DND-41 (cell line): ENCODE measurements around the gene DHRSX.

ENCODE experiments used
- ATAC-seq: fragments of 200-7000 bp; cut with Tn5 transposase; 3 replicates; pipeline ENCODE4 v1.9.1; 2021; ENCODE audit warnings: low read depth; ENCODE audit not compliant: insufficient read depth
- DNase-seq: peaks from one replicate; pipeline ENCODE4 v3.0.0-alpha.2; 2020
- H2AFZ ChIP-seq: 2 replicates; pipeline ENCODE4 v1.6.0; 2012; ENCODE audit warnings: low read depth, low read length
- H3K27ac ChIP-seq: 2 replicates; pipeline ENCODE4 v1.5.1; 2012; ENCODE audit warnings: low read length, inconsistent platforms
- H3K27me3 ChIP-seq: fragments of 200-600 bp; sonication (generic); 2 replicates; pipeline ENCODE4 v1.6.0; 2012; ENCODE audit warnings: low read length, mild to moderate bottlenecking, inconsistent platforms; ENCODE audit not compliant: insufficient read depth, poor library complexity
- H3K36me3 ChIP-seq: 2 replicates; pipeline ENCODE4 v1.5.1; 2012; ENCODE audit warnings: low read length, inconsistent platforms; ENCODE audit not compliant: insufficient read depth
- H3K4me1 ChIP-seq: 2 replicates; pipeline ENCODE4 v1.5.1; 2012; ENCODE audit warnings: mild to moderate bottlenecking, low read length; ENCODE audit not compliant: insufficient read depth
- H3K4me2 ChIP-seq: 2 replicates; pipeline ENCODE4 v1.6.0; 2012; ENCODE audit warnings: mild to moderate bottlenecking, moderate library complexity, low read length, inconsistent platforms; ENCODE audit not compliant: insufficient read depth
- H3K4me3 ChIP-seq, 2 experiments: fragments of 200-600 bp in 1 of 2; shearing (Covaris generic) in 1 of 2; 2 replicates each; pipeline ENCODE4 v1.5.1; 2012 to 2016; ENCODE audit warnings: inconsistent platforms in 2 of 2, low read length in 2 of 2, mild to moderate bottlenecking in 2 of 2, low read depth in 1 of 2, moderate library complexity in 1 of 2
- H3K79me2 ChIP-seq: 2 replicates; pipeline ENCODE4 v1.6.0; 2012; ENCODE audit warnings: low read length, inconsistent platforms; ENCODE audit not compliant: insufficient read depth
- H3K9ac ChIP-seq: 2 replicates; pipeline ENCODE4 v1.6.0; 2012; ENCODE audit warnings: low read depth, mild to moderate bottlenecking, inconsistent platforms, low read length, moderate library complexity
- H3K9me3 ChIP-seq: 2 replicates; pipeline ENCODE4 v1.5.1; 2012; ENCODE audit warnings: low read length, moderate library complexity, mild to moderate bottlenecking, inconsistent platforms; ENCODE audit not compliant: insufficient read depth, severe bottlenecking
- H4K20me1 ChIP-seq: 2 replicates; pipeline ENCODE4 v1.6.0; 2012; ENCODE audit warnings: low read length; ENCODE audit not compliant: insufficient read depth
- EZH2 ChIP-seq: IDR thresholded peaks from 3 replicates; pipeline ENCODE4 v1.6.1; 2012; ENCODE audit warnings: borderline replicate concordance, low read depth, mild to moderate bottlenecking, moderate library complexity, low read length, inconsistent platforms; ENCODE audit not compliant: severe bottlenecking
- TF ChIP-seq, protein P1 (sequence below): IDR thresholded peaks from 2 replicates; pipeline ENCODE4 v1.5.1; 2012; ENCODE audit warnings: borderline replicate concordance, low read length, moderate library complexity, mild to moderate bottlenecking; ENCODE audit not compliant: poor library complexity, severe bottlenecking; ENCODE audit errors: extremely low read depth

DHRSX gene

DNA sequence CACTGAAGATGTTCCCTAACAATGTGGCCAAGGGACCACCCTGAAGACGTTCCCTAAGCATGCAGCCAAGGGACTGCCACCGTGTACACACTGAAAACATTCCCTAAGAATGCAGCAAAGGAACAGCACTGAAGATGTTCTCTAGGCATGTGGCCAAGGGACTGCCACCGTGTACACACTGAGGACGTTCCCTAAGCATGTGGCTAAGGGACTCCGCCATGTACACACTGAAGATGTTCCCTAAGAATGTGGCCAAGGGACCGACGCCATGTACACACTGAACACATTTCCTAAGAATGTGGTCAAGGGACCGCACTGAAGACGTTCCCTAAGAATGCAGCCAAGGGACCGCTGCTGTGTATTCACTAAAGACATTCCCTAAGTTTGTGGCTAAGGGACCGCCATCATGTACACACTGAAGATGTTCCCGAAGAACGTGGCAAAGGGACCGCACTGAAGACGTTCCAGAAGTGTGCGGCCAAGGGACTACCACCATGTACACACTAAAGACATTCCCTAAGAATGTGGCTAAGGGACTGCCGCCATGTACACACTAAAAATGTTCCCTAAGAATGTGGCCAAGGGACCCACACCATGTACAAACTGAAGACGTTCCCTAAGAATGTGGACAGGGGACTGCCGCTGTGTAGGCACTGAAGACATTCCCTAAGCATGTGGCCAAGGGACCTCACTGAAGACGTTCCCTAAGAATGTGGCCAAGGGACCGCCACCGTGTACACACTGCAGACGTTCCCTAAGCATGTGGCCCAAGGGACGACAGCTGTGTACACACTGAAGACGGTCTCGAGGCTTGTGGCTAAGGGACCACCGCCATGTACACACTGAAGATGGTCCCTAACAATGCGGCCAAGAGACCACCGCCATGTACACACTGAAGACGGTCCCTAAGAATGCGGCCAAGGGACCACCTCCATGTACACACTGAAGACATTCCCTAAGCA is 54.8 kb downstream of the DHRSX start:
- H3K27ac ChIP-seq: no peak overlapping the region
- ATAC-seq: no peak
- no peaks in the 10 kb centered on the region for H3K9me3 ChIP-seq
- no peaks in the 10 kb centered on the region for H3K4me1 ChIP-seq
- H3K27me3 ChIP-seq: no peaks in the 10 kb centered on the region
- H3K36me3 ChIP-seq: peaks cover 8% of the 10 kb centered on the region; the same call in 1 of the 2 replicates
- H3K9ac ChIP-seq: no peak overlapping the region
- no peak overlapping the region for H3K4me2 ChIP-seq
- H3K79me2 ChIP-seq: peaks cover 23% of the 10 kb centered on the region
- TF ChIP-seq EZH2: no peak
- TF ChIP-seq, protein P1, sequence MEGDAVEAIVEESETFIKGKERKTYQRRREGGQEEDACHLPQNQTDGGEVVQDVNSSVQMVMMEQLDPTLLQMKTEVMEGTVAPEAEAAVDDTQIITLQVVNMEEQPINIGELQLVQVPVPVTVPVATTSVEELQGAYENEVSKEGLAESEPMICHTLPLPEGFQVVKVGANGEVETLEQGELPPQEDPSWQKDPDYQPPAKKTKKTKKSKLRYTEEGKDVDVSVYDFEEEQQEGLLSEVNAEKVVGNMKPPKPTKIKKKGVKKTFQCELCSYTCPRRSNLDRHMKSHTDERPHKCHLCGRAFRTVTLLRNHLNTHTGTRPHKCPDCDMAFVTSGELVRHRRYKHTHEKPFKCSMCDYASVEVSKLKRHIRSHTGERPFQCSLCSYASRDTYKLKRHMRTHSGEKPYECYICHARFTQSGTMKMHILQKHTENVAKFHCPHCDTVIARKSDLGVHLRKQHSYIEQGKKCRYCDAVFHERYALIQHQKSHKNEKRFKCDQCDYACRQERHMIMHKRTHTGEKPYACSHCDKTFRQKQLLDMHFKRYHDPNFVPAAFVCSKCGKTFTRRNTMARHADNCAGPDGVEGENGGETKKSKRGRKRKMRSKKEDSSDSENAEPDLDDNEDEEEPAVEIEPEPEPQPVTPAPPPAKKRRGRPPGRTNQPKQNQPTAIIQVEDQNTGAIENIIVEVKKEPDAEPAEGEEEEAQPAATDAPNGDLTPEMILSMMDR: no peak
- H4K20me1 ChIP-seq: 0 out of 2 replicates have a peak, but pooled peaks cover 5% of the 10 kb centered on the region
- DNase-seq: no peak
- H2AFZ ChIP-seq: no peak overlapping the region
- no peak overlapping the region for H3K4me3 ChIP-seq

DNA sequence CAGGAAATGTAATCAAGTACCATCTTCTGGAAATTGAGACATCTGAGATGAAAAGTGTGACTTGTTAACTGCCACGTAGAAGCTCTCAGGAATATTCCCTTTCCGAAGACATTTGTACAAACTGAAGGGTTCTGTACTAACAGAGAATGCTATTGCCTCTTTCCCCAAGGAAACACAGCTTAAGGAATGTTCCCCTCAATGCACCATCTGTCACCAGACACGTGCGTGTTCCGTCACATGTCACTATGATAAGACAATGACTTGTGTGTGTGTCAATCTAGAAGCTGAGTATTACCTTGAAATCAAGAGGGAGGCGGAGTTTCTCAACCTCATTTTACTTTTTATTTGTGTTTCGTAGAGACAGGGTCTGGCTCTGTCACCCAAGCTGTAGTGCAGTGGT is 58.1 kb downstream of the DHRSX start:
- TF ChIP-seq, protein P1: no peak
- no peak for TF ChIP-seq EZH2
- H2AFZ ChIP-seq: no peak overlapping the region
- no peak overlapping the region for H3K27ac ChIP-seq
- no peak for ATAC-seq
- peaks cover 16% of the 10 kb centered on the region; the same call in 1 of the 2 replicates for H3K36me3 ChIP-seq
- no peaks in the 10 kb centered on the region for H3K4me1 ChIP-seq
- no peak overlapping the region for H3K4me3 ChIP-seq
- no peak overlapping the region for H3K4me2 ChIP-seq
- no peak overlapping the region for H3K9ac ChIP-seq
- 0 out of 2 replicates have a peak, but pooled peaks cover 5% of the 10 kb centered on the region for H4K20me1 ChIP-seq
- no peak for DNase-seq
- no peaks in the 10 kb centered on the region for H3K27me3 ChIP-seq
- peaks cover 24% of the 10 kb centered on the region for H3K79me2 ChIP-seq
- no peaks in the 10 kb centered on the region for H3K9me3 ChIP-seq

DNA sequence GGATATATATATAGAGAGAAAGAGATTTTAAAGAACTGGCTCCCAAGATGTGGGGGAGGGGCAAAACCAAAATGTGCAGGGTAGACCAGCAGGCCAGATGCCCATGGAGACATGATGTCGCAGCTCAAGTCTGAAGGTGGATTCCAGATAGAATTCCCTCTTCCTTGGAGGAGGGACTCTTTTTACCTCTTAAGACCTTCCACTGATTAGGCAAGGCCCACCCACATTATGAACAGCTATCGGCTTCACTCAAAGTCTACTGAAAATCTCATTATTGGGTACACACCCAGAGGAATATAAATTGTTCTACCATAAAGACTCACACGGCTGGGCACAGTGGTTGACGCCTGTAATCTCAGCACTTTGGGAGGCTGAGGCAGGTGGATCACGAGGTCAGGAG is 59.3 kb downstream of the DHRSX start:
- Histone ChIP-seq H2AFZ (no peak overlapping the region), H3K27me3 (no peaks in the 10 kb centered on the region)

More for the DNA sequence above, 59.3 kb downstream of the DHRSX start:
- Histone ChIP-seq H3K9me3 (no peaks in the 10 kb centered on the region), H3K36me3 (peaks cover 10% of the 10 kb centered on the region; the same call in 1 of the 2 replicates), H3K9ac (no peak overlapping the region), H3K4me1 (no peaks in the 10 kb centered on the region), H3K4me2 (no peak overlapping the region), H3K79me2 (peaks cover 19% of the 10 kb centered on the region; the same call in 1 of the 2 replicates), H3K4me3 (no peak overlapping the region), H4K20me1 (no peaks in the 10 kb centered on the region), H3K27ac (no peak overlapping the region)
- ATAC-seq: no peak
- DNase-seq: no peak
- TF ChIP-seq, protein P1: no peak
- no peak for TF ChIP-seq EZH2
